RWPE2 (cell line): ENCODE data around the gene RAX2.

Source experiments
- ATAC-seq: fragments of 200-7000 bp; cut with Tn5 transposase; 3 replicates; pipeline ENCODE4 v1.9.1; 2021; ENCODE audit warnings: low read depth
- DNase-seq: peaks from one replicate; pipeline ENCODE4 v3.0.0-alpha.2; 2020; ENCODE audit warnings: low spot score
- H3K27ac ChIP-seq: fragments of 450-650 bp; 2 replicates; pipeline ENCODE4 v1.5.1; 2017; ENCODE audit warnings: mild to moderate bottlenecking; ENCODE audit not compliant: poor library complexity, severe bottlenecking
- H3K27me3 ChIP-seq: fragments of 250-450 bp; sonication (Bioruptor Pico); 2 replicates; pipeline ENCODE4 v1.5.1; 2021; ENCODE audit warnings: mild to moderate bottlenecking, moderate library complexity; ENCODE audit not compliant: insufficient read depth, poor library complexity, severe bottlenecking
- H3K36me3 ChIP-seq: fragments of 250-450 bp; sonication (Bioruptor Pico); 2 replicates; pipeline ENCODE4 v1.5.1; 2020; ENCODE audit warnings: low read depth, mild to moderate bottlenecking, moderate library complexity
- H3K4me1 ChIP-seq: fragments of 250-450 bp; sonication (Bioruptor Pico); 2 replicates; pipeline ENCODE4 v1.5.1; 2021; ENCODE audit warnings: mild to moderate bottlenecking, moderate library complexity; ENCODE audit not compliant: insufficient read depth, poor library complexity, severe bottlenecking
- H3K4me3 ChIP-seq: fragments of 250-450 bp; sonication (Bioruptor Pico); 2 replicates; pipeline ENCODE4 v1.5.1; 2021; ENCODE audit warnings: mild to moderate bottlenecking, moderate library complexity; ENCODE audit not compliant: severe bottlenecking
- H3K9me3 ChIP-seq: fragments of 250-450 bp; sonication (Bioruptor Pico); 2 replicates; pipeline ENCODE4 v1.5.1; 2021; ENCODE audit warnings: mild to moderate bottlenecking, moderate library complexity; ENCODE audit not compliant: severe bottlenecking
- CTCF ChIP-seq: fragments of 450-650 bp; IDR thresholded peaks from one replicate; pipeline ENCODE4 v1.5.1; 2017; ENCODE audit warnings: mild to moderate bottlenecking, moderate library complexity; ENCODE audit not compliant: poor library complexity, severe bottlenecking

RAX2 gene

GRCh38 chr19:3782903-3783302, 10.9 kb upstream of the RAX2 start:
- ATAC-seq = no peak
- no peak for DNase-seq
- Histone ChIP-seq H3K9me3 (peaks cover 7% of the 10 kb centered on the region), H3K27me3 (peaks cover 10% of the 10 kb centered on the region), H3K4me3 (no peak overlapping the region), H3K36me3 (no peaks in the 10 kb centered on the region), H3K4me1 (no peaks in the 10 kb centered on the region), H3K27ac (no peak overlapping the region)
- TF ChIP-seq CTCF = no peak

- Histone ChIP-seq H3K9me3 (peaks cover 7% of the 10 kb centered on the region), H3K27ac (no peak overlapping the region), H3K4me1 (no peaks in the 10 kb centered on the region), H3K36me3 (no peaks in the 10 kb centered on the region), H3K27me3 (peaks cover 10% of the 10 kb centered on the region), H3K4me3 (no peak overlapping the region)
- no peak for TF ChIP-seq CTCF
- ATAC-seq (no peak), DNase-seq (no peak)
Measured at GRCh38 chr19:3782330-3782729, 10.3 kb upstream of the RAX2 start.

GRCh38 chr19:3781603-3782002, 9.6 kb upstream of the RAX2 start:
- DNase-seq (no peak), ATAC-seq (no peak)
- no peaks in the 10 kb centered on the region for H3K36me3 ChIP-seq
- H3K4me3 ChIP-seq = no peak overlapping the region
- H3K4me1 ChIP-seq = no peaks in the 10 kb centered on the region
- H3K27me3 ChIP-seq = peaks cover 7% of the 10 kb centered on the region
- peaks cover 7% of the 10 kb centered on the region for H3K9me3 ChIP-seq
- TF ChIP-seq CTCF = no peak
- H3K27ac ChIP-seq = no peak overlapping the region

GRCh38 chr19:3780786-3781304, 8.8 kb upstream of the RAX2 start:
- no peaks in the 10 kb centered on the region for H3K4me1 ChIP-seq
- DNase-seq (no peak), ATAC-seq (no peak)
- H3K36me3 ChIP-seq = no peaks in the 10 kb centered on the region
- H3K9me3 ChIP-seq = peaks cover 7% of the 10 kb centered on the region
- TF ChIP-seq CTCF = no peak
- H3K4me3 ChIP-seq = no peak overlapping the region
- H3K27ac ChIP-seq = no peak overlapping the region
- H3K27me3 ChIP-seq = peaks cover 6% of the 10 kb centered on the region

- no peaks in the 10 kb centered on the region for H3K27me3 ChIP-seq
- TF ChIP-seq CTCF = no peak
- no peak for ATAC-seq
- peaks cover 7% of the 10 kb centered on the region for H3K9me3 ChIP-seq
- H3K4me3 ChIP-seq = no peak overlapping the region
- H3K36me3 ChIP-seq = no peaks in the 10 kb centered on the region
- H3K27ac ChIP-seq = no peak overlapping the region
- no peaks in the 10 kb centered on the region for H3K4me1 ChIP-seq
- no peak for DNase-seq
Measured at GRCh38 chr19:3778899-3779723, 7.1 kb upstream of the RAX2 start.
